PC-3 (cell line): Measurements from ENCODE around the gene TPRX1.

Source experiments
- EZH2 ChIP-seq: fragments of 300-600 bp; sonication (generic); IDR thresholded peaks from one replicate; pipeline ENCODE4 v1.6.1; 2017; ENCODE audit warnings: antibody characterized with exemption, mild to moderate bottlenecking, low read length; ENCODE audit not compliant: unreplicated experiment
- EZH2phosphoT487 ChIP-seq: fragments of 300-600 bp; sonication (generic); IDR thresholded peaks from 2 replicates; pipeline ENCODE4 v1.6.1; 2018; ENCODE audit warnings: mild to moderate bottlenecking, antibody characterized with exemption, low read length, borderline replicate concordance
- TF ChIP-seq, protein P1 (sequence below): fragments of 300-600 bp; sonication (generic); conservative IDR thresholded peaks from 2 replicates; pipeline ENCODE4 v1.5.1; 2017; ENCODE audit warnings: antibody characterized with exemption, low read depth, mild to moderate bottlenecking, low read length

DNA sequence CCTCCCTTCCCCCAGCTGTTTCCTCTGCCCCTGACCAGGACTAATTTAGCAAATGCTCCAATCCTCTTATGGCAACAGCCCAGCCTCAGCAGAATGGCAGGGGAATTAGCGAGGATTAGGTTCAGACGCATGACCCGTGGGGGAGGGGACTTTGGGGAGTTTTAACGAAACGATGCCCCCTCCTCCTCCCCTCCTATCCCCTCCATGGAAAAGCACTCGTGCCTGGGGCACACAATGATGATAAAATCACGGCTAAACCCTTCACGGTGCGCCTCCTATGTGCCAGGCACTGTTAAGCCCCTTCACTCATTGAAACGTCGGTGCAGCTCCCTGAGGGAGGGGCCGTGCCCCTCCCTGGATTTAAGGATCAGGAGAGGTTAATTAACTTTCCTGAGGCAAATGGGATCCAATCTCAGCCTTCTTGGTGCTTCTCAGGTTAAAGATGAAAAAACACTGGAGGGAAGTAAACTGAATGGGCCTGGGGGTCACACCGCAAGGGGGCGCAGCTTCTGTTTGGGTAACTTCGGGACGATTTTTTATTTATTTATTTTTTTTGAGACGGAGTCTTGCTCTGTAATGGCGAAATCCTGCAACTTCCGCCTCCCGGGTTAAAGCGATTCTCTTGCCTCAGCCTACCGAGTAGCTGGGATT is 44.6 kb upstream of the TPRX1 start:
- TF ChIP-seq, protein P1, sequence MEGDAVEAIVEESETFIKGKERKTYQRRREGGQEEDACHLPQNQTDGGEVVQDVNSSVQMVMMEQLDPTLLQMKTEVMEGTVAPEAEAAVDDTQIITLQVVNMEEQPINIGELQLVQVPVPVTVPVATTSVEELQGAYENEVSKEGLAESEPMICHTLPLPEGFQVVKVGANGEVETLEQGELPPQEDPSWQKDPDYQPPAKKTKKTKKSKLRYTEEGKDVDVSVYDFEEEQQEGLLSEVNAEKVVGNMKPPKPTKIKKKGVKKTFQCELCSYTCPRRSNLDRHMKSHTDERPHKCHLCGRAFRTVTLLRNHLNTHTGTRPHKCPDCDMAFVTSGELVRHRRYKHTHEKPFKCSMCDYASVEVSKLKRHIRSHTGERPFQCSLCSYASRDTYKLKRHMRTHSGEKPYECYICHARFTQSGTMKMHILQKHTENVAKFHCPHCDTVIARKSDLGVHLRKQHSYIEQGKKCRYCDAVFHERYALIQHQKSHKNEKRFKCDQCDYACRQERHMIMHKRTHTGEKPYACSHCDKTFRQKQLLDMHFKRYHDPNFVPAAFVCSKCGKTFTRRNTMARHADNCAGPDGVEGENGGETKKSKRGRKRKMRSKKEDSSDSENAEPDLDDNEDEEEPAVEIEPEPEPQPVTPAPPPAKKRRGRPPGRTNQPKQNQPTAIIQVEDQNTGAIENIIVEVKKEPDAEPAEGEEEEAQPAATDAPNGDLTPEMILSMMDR, result no peak
- TF ChIP-seq EZH2phosphoT487 (no peak), EZH2 (no peak)
